Choroid plexus epithelial cell (primary cell): ENCODE data around the gene SESN2.

ENCODE experiments used
- DNase-seq: peaks from one replicate; pipeline ENCODE4 v3.0.0-alpha.2; 2010; ENCODE audit warnings: low read depth
- H3K4me3 ChIP-seq: 2 replicates; pipeline ENCODE4 v1.5.1; 2011; ENCODE audit warnings: low read depth, mild to moderate bottlenecking, control low read depth, low read length, moderate library complexity
- CTCF ChIP-seq: conservative IDR thresholded peaks from 2 replicates; pipeline ENCODE4 v1.5.1; 2011; ENCODE audit warnings: low read depth, mild to moderate bottlenecking, control low read depth, inconsistent platforms, low read length, moderate library complexity

SESN2 gene

GRCh38 chr1:28278763-28279162 lies 19.4 kb downstream of the SESN2 start:
- TF ChIP-seq CTCF = no peak
- DNase-seq = no peak
- H3K4me3 ChIP-seq = no peak overlapping the region

- no peak for DNase-seq
- H3K4me3 ChIP-seq = no peak overlapping the region
- TF ChIP-seq CTCF = no peak
These were observed 20.4 kb downstream of the SESN2 start for GRCh38 chr1:28279721-28280120.

- no peak overlapping the region for H3K4me3 ChIP-seq
- no peak for TF ChIP-seq CTCF
- DNase-seq = no peak
These were observed 21.2 kb downstream of the SESN2 start for GRCh38 chr1:28280501-28280900.

GRCh38 chr1:28280977-28281381 lies 21.7 kb downstream of the SESN2 start:
- TF ChIP-seq CTCF = no peak

GRCh38 chr1:28281608-28282425 lies 22.5 kb downstream of the SESN2 start:
- no peak overlapping the region for H3K4me3 ChIP-seq
- TF ChIP-seq CTCF = no peak
- no peak for DNase-seq

More at GRCh38 chr1:28280977-28281381, 21.7 kb downstream of the SESN2 start:
- no peak for DNase-seq
- no peak overlapping the region for H3K4me3 ChIP-seq

- DNase-seq = no peak
- no peak overlapping the region for H3K4me3 ChIP-seq
- no peak for TF ChIP-seq CTCF
These were observed 23.4 kb downstream of the SESN2 start for GRCh38 chr1:28282426-28283407.
